Myocyte (in vitro differentiated cells): ENCODE results near the gene PARD3B. TPM values are rescaled to one million over a fixed set of nuclear protein-coding genes. Genes with fewer than 3 reads are reported as not detected.

ENCODE experiments used
- DNase-seq: peaks from one replicate; pipeline ENCODE4 v3.0.0-alpha.2; 2012; ENCODE audit warnings: low read depth
- total RNA-seq: library from RNA; depleted of rRNA; stranded (reverse); fragments of >200 nt; gene quantifications from 2 replicates; pipeline ENCODE4 v1.2.3, GENCODE V29; 2014

The PARD3B gene
- total RNA-seq, 1 donor from 2014 or later = 7.2 TPM

DNA sequence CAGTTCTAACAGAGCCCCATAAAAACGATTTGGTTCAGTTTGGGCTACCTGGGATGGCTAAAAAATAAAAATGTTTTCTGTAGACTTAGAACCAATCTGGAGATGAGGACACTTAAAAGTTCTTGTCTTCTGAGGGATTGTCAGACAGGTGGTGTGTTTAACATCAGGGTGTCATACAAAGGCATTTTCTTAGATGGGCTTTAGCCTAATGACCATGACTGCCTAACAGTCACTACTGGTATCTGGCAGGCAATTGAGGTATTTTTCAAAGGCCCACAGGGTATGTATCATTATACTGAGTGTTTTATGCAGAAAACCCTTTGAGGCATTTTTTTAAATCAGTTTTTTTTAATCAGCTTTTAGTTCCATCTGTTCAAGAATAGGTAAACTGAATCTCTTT is 341.4 kb downstream of the PARD3B start:
- no peak for DNase-seq

- no peak for DNase-seq
Measured at GRCh38 chr2:204888222-204888621, 342.9 kb downstream of the PARD3B start.

DNA sequence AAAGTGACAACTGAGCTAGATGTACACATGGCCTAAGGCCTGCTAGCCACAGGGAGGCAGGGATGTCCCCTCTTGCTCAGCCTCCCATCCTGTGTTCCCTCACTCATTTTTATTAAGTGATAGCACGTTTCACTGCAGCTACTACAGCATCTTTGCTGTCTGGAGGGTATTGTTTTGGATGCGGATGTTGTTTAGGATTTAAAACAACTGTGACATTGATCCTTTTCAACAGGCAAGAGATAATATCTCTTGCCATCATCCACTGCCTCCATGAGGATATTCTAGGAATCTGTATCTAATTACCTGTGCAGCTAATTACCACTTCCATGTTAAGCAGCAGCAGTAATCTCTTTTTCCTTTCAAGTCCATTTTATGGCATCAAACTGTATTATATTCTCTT is 345.4 kb downstream of the PARD3B start:
- DNase-seq = no peak

DNA sequence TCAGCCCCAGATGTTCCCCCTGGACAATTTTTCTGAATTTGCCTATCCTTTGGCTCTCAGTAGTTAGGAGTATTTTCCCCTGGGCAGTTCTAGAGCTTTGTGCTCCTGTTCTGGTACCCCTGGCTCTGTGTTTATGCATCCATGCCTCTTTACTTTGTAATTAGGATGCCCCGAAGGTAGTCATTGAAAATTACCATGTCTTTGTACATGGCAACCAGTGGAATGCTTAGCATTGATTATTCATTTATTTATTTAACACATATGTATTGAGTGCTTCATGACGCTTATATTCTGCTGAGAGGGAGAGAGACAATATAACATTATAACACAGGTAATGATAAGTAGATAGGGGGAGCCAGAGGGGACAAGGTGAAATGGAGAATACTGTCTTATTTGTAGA is 346.5 kb downstream of the PARD3B start:
- no peak for DNase-seq

DNA sequence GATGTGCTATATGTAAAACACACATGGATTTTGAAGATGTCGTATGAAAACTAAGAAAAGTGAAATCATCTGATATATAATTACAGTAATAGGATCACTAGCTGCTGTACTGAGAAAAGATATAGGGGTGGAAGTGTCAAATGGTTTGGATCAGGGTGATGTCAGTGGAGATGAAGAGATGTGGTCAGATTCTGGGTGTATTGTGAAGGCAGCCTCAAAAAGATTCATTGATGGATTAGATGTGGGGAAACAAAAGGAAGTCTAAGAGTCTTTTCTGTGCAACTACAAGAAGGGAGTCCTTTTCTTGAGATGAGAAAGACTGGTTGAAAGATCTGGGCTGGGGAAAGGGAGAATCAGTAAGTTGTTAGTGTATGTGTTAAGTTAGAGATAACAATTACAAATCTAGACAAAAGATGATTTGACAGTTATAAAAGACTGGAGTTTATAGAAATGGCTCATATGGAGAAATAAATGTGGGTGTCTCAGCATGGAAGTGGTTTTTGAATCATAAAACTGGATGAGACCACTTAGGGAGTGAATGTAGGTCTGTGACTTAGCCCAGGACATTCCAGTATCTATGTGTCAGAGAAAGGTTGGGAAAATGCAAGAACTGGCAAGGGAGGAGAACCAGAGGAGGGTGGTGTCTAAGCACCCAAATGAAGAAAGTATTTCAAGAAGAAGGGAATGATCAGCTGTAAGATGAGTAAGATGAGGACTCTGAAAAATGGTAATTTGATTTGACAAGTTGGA is 347.4 kb downstream of the PARD3B start:
- DNase-seq = peak; percentile 29

DNA sequence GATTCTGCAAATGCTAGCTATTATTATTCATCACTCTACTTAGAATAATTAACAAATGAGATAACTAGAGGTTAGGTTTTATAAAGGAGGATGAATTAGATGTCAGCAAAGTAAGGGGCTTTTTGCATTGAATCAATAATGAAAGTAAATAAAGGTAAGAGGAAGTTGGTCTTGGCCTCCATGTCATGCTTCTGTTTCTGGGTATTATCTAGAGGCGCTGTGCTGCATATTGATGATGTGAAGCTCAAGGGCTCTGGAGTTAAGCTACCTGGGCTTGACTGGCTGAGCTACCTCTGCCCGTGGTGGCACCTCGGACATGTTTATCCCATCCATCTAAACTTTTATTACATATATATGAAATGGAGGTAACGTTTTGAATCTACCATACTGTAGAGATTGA is 350.9 kb downstream of the PARD3B start:
- DNase-seq = no peak

- DNase-seq = peak; percentile 13
Measured at GRCh38 chr2:204897561-204897960, 352.3 kb downstream of the PARD3B start.

GRCh38 chr2:204898928-204899640 is 353.8 kb downstream of the PARD3B start:
- DNase-seq = no peak

DNA sequence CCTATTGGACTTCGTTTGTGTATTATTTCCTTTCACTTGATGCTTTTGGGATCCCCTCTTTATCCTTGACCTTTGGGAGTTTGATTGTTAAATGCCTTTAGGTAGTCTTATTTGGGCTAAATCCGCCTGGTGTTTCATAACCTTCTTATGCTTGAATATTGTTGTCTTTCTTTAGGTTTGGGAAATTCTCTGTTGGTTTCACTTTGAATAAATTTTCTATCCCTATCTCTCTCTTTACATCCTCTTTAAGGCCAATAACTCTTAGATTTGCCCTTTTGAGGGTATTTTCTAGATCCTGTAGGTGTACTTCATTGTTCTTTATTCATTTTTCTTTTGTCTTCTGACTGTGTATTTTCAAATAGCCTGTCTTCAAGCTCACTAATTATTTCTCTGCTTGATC is 354.7 kb downstream of the PARD3B start:
- DNase-seq = no peak

DNA sequence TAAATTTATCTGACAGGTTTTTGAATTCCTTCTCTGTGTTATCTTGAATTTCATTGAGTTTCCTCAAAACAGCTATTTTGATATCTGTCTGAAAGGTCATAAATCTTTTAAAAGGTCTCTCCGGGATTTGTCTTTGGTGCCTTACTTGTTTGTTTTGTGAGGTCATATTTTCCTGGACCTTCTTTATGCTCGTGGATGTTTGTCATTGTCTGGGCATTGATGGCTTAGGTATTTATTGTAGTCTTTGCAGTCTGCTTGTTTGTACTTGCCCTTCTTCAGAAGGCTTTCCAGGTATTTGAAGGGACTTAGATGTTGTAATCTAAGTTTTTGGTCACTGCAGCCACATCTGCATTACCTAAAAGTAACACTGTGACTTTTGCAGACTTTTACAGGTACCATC is 355.2 kb downstream of the PARD3B start:
- no peak for DNase-seq

DNA sequence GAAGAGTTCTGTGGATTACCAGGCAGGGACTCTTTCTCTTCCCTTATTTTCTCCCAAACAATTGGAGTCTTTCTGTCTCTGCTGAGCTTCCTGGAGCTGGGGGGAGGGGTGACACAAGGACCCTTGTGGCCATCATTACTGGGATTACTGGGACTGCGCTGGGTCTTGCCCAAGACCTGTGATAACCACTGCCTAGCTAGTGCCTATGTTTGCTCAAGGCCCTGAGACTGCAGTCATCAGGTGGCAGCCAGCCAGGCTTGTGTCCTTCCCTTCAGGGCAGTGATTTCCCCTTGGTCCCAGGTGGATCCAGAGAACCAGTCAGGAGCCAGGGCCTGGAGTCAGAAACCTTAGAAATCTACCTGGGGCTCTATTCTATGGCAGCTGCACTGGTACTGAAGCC is 355.6 kb downstream of the PARD3B start:
- no peak for DNase-seq

GRCh38 chr2:204901591-204901990 is 356.3 kb downstream of the PARD3B start:
- DNase-seq = no peak

- DNase-seq = no peak
Measured at GRCh38 chr2:204909791-204910190, 364.5 kb downstream of the PARD3B start.

DNA sequence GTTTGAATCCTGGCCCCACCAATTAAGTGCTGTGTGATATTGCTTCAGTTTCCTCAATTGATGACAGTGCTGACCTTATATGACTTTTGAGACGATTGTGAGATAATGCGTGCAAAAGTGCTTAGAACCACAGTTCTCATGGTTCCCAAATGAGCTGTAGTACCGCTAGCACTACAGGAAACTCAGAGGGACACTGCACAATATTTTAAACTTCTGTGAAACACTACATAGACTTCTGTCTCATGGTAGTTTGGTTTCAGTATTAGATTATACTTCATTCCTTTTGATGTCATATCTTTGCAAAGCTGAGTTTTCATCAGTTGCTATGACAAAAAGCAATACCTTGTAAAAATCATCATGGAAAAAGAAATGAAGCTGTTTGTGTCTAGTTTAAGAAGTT is 368.0 kb downstream of the PARD3B start:
- no peak for DNase-seq

- DNase-seq = no peak
Measured at GRCh38 chr2:204913854-204914464, 368.7 kb downstream of the PARD3B start.

GRCh38 chr2:204914708-204915107 is 369.4 kb downstream of the PARD3B start:
- no peak for DNase-seq

DNA sequence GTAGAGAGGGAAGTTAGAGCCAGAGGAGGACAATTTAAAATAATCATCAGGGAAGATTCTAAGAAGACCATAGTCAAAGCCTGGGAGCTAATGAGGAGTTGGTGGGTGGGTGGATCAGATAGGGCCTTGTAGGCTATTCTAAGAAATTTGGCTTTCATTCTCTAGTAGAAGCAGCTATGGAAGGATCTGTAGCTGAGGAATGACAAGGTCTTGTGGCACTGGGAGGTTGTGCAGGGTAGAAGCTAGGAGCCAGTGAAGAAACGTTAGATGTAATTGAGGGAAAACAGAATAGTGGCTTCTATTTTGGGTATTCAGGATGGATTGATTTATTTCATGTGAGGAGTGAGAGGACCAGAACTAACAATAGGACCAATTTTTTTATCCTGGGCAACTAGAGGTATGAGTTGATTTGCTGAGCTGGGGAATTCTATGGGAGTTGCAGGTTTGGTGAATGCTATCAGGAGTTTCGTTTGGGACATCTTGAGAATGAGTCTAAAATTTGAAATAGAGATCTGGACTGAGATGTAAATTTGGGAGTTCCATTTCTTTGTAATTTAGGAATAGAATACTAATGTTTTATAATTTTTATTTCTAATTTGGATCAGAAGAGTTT is 371.9 kb downstream of the PARD3B start:
- no peak for DNase-seq

DNA sequence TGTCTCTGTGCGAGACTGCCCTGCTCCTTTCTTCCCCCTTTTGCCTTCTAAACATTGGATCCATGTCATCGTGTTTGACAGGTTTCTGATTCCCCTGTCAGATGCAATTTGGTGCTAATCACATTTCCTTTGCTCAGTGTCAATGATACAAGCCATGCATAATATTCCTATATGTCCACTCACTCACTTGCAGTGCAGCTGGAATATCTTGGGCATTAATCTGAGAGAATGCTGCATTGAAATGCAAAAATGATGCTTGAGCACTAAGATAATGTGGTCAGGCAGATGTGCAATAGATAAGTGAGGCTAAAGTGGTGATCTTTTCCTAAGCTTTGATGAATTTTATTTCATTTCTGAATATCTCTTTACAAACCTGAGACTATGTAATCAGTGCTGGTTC is 375.5 kb downstream of the PARD3B start:
- no peak for DNase-seq

- no peak for DNase-seq
Measured at GRCh38 chr2:204923957-204924356, 378.7 kb downstream of the PARD3B start.

- DNase-seq = no peak
Measured at GRCh38 chr2:204931562-204931961, 386.3 kb downstream of the PARD3B start.

- no peak for DNase-seq
Measured at GRCh38 chr2:204933735-204934374, 388.6 kb downstream of the PARD3B start.

GRCh38 chr2:204944927-204945326 is 399.7 kb downstream of the PARD3B start:
- DNase-seq = no peak
